Measurements from ENCODE around the gene PHRF1. TPM values are rescaled to one million over a fixed set of nuclear protein-coding genes. Genes with fewer than 3 reads are reported as not detected.

The PHRF1 gene
- polyA plus RNA-seq, 1 of the 3 experiments (the other 2 are of a cell fraction) = 22.7 TPM

DNA sequence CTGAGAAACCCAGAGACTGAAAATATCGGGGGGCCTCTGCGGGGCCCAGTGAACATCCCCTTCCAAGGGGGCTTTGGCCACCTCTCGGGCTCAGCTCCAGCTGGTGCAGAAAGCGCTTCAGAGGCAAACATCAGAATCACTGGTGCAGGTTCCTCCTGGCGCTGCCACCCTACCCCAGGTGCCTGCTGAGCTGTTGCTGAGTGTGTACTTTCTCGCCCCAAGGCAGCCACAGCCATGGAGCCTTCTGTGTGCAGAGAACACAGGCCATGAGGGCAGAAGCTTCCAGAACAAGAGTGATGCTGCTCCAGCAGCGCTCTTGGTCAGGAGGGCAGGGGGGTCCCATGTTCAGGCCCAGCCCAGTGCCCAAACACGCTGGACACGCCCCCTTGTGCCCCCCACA is 67.1 kb downstream of the PHRF1 start:
- 100% methylated on average over 4 of the region's 9 CpGs for WGBS (ENCODE audit: low lambda C conversion rate)
- Histone ChIP-seq H3K4me2 (no peak overlapping the region), H3K9ac (no peak overlapping the region), H3K27ac (ENCODE audit: low read depth in 2 of 2, low read length in 1 of 2) (no peak overlapping the region), H3K4me3 (ENCODE audit: low read depth in 2 of 2, low read length in 1 of 2) (no peak overlapping the region), H2AFZ (ENCODE audit: low read depth) (no peak overlapping the region), H4K20me1 (ENCODE audit: insufficient read depth) (no peaks in the 10 kb centered on the region), H3K4me1 (ENCODE audit: control insufficient read depth in 1 of 2, insufficient read depth in 2 of 2, low read depth in 1 of 2, low read length in 1 of 2) (no peaks in the 10 kb centered on the region; a peak in 1 of 4 replicates), H3K79me2 (ENCODE audit: insufficient read depth) (no peaks in the 10 kb centered on the region), H3K9me3 (no peaks in the 10 kb centered on the region), H3K27me3 (ENCODE audit: insufficient read depth) (no peaks in the 10 kb centered on the region), H3F3A (replicated peaks; ENCODE audit: insufficient read depth) (no peaks in the 10 kb centered on the region), H3K36me3 (replicated peaks in 1 of 2; ENCODE audit: control insufficient read depth in 1 of 2, insufficient read depth in 2 of 2, low read length in 1 of 2) (peaks cover 4 to 5% of the 10 kb centered on the region in 2 experiments), H3K9me2 (no peaks in the 10 kb centered on the region)
- DNase-seq = no peak
- TF ChIP-seq, protein P1, sequence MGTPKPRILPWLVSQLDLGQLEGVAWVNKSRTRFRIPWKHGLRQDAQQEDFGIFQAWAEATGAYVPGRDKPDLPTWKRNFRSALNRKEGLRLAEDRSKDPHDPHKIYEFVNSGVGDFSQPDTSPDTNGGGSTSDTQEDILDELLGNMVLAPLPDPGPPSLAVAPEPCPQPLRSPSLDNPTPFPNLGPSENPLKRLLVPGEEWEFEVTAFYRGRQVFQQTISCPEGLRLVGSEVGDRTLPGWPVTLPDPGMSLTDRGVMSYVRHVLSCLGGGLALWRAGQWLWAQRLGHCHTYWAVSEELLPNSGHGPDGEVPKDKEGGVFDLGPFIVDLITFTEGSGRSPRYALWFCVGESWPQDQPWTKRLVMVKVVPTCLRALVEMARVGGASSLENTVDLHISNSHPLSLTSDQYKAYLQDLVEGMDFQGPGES (IDR thresholded peaks at IDR 0.05; ENCODE audit: low read depth, low read length) = no peak
- no peak for TF ChIP-seq FOXJ3 (CRISPR knock-in tag; IDR thresholded peaks at IDR 0.05)
- TF ChIP-seq GATA2 (CRISPR knock-in tag; IDR thresholded peaks at IDR 0.05) = no peak
- TF ChIP-seq RCOR1 (IDR thresholded peaks at IDR 0.05; ENCODE audit: low read length) = no peak
- no peak for TF ChIP-seq YY1 (IDR thresholded peaks at IDR 0.05; ENCODE audit: low read depth)
- no peak for TF ChIP-seq RFX5 (IDR thresholded peaks at IDR 0.05; ENCODE audit: low read length)
- TF ChIP-seq EP300 (IDR thresholded peaks at IDR 0.05; ENCODE audit: borderline replicate concordance in 1 of 2, low read depth in 1 of 2, low read length in 1 of 2) = no peak
- no peak for TF ChIP-seq ELF1 (IDR thresholded peaks at IDR 0.05)
- TF ChIP-seq, protein P2, sequence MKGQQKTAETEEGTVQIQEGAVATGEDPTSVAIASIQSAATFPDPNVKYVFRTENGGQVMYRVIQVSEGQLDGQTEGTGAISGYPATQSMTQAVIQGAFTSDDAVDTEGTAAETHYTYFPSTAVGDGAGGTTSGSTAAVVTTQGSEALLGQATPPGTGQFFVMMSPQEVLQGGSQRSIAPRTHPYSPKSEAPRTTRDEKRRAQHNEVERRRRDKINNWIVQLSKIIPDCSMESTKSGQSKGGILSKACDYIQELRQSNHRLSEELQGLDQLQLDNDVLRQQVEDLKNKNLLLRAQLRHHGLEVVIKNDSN (IDR thresholded peaks at IDR 0.05; ENCODE audit: borderline replicate concordance, low read depth) = no peak
- no peak for TF ChIP-seq SIN3A (IDR thresholded peaks at IDR 0.05; ENCODE audit: borderline replicate concordance, low read depth, low read length)
- TF ChIP-seq RAD21 (IDR thresholded peaks at IDR 0.05; ENCODE audit: low read length) = no peak
- TF ChIP-seq TEAD4 (IDR thresholded peaks at IDR 0.05; ENCODE audit: borderline replicate concordance, insufficient read depth) = no peak
- TF ChIP-seq JUND (IDR thresholded peaks at IDR 0.05) = no peak
- TF ChIP-seq, protein P3, sequence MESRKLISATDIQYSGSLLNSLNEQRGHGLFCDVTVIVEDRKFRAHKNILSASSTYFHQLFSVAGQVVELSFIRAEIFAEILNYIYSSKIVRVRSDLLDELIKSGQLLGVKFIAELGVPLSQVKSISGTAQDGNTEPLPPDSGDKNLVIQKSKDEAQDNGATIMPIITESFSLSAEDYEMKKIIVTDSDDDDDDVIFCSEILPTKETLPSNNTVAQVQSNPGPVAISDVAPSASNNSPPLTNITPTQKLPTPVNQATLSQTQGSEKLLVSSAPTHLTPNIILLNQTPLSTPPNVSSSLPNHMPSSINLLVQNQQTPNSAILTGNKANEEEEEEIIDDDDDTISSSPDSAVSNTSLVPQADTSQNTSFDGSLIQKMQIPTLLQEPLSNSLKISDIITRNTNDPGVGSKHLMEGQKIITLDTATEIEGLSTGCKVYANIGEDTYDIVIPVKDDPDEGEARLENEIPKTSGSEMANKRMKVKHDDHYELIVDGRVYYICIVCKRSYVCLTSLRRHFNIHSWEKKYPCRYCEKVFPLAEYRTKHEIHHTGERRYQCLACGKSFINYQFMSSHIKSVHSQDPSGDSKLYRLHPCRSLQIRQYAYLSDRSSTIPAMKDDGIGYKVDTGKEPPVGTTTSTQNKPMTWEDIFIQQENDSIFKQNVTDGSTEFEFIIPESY (IDR thresholded peaks at IDR 0.05; ENCODE audit: borderline replicate concordance, low read depth) = no peak
- TF ChIP-seq POLR2AphosphoS5 (IDR thresholded peaks at IDR 0.05; ENCODE audit: low read depth, low read length) = no peak
- no peak for TF ChIP-seq TAF1 (IDR thresholded peaks at IDR 0.05; ENCODE audit: borderline replicate concordance, low read depth, low read length)
- TF ChIP-seq, protein P4, sequence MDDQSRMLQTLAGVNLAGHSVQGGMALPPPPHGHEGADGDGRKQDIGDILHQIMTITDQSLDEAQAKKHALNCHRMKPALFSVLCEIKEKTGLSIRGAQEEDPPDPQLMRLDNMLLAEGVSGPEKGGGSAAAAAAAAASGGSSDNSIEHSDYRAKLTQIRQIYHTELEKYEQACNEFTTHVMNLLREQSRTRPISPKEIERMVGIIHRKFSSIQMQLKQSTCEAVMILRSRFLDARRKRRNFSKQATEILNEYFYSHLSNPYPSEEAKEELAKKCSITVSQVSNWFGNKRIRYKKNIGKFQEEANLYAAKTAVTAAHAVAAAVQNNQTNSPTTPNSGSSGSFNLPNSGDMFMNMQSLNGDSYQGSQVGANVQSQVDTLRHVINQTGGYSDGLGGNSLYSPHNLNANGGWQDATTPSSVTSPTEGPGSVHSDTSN (IDR thresholded peaks at IDR 0.05) = no peak
- TF ChIP-seq SMC3 (IDR thresholded peaks at IDR 0.05; ENCODE audit: low read depth, low read length) = no peak
- no peak for TF ChIP-seq NRF1 (IDR thresholded peaks at IDR 0.05; ENCODE audit: low read depth, low read length)
- TF ChIP-seq FOSL2 (IDR thresholded peaks at IDR 0.05; ENCODE audit: borderline replicate concordance, low read depth) = no peak
- POLR2A ChIA-PET = no interaction called here
- CTCF ChIA-PET = interaction anchor here (0.8 kb wide), 1 partner anchor 52 kb away, joined by 3 read pairs; the partner anchor contains the start of gene TMEM80
